GM13976 (cell line): ENCODE data around the gene NUDT8.
"Not testable (repeated sequence)": the region's sequence is repeated elsewhere in the genome, so short reads cannot be mapped to it uniquely, and the experiment has no call there.

ENCODE experiments used
- DNase-seq: peaks from one replicate; pipeline ENCODE4 v3.0.0; 2012; ENCODE audit warnings: low spot score
- CTCF ChIP-seq: IDR thresholded peaks from 2 replicates; pipeline ENCODE4 v1.5.1; 2012; ENCODE audit warnings: borderline replicate concordance, mild to moderate bottlenecking; ENCODE audit not compliant: insufficient read depth; ENCODE audit errors: extremely low read depth, missing control alignments, control extremely low read depth
- in situ Hi-C: fragments of 300-500 bp; cut with MboI; formaldehyde crosslinking; loops from one replicate; pipeline ENCODE4 v1.12.0; 2022; ENCODE audit warnings: low sequenced_read_pairs, mixed read lengths, inconsistent platforms; ENCODE audit not compliant: unreplicated experiment

The NUDT8 gene

GRCh38 chr11:67626970-67627369 is 2.8 kb downstream of the NUDT8 start:
- in situ Hi-C loops = no loop called here

GRCh38 chr11:67626131-67626833 is 3.5 kb downstream of the NUDT8 start:
- in situ Hi-C loops = not testable (repeated sequence)

More at GRCh38 chr11:67626970-67627369, 2.8 kb downstream of the NUDT8 start:
- TF ChIP-seq CTCF = no peak
- DNase-seq = no peak

GRCh38 chr11:67623795-67624194 is 5.9 kb downstream of the NUDT8 start:
- DNase-seq, in situ Hi-C loops: not testable (repeated sequence)

More at GRCh38 chr11:67626131-67626833, 3.5 kb downstream of the NUDT8 start:
- DNase-seq = not testable (repeated sequence)

- DNase-seq, in situ Hi-C loops: not testable (repeated sequence)
Measured at GRCh38 chr11:67622905-67623304, 6.8 kb downstream of the NUDT8 start.

- in situ Hi-C loops, DNase-seq: not testable (repeated sequence)
Measured at GRCh38 chr11:67621928-67622327, 7.8 kb downstream of the NUDT8 start.

GRCh38 chr11:67620621-67621020 is 9.1 kb downstream of the NUDT8 start:
- in situ Hi-C loops, DNase-seq: not testable (repeated sequence)

GRCh38 chr11:67619683-67620618 is 9.8 kb downstream of the NUDT8 start:
- in situ Hi-C loops, DNase-seq: not testable (repeated sequence)

- DNase-seq, in situ Hi-C loops: not testable (repeated sequence)
Measured at GRCh38 chr11:67618901-67619659, 10.7 kb downstream of the NUDT8 start.

- peak; percentile 4 for DNase-seq
- in situ Hi-C loops = no loop called here
- no peak for TF ChIP-seq CTCF
Measured at GRCh38 chr11:67617243-67617953, 12.3 kb downstream of the NUDT8 start.
